Activated naive CD4-positive, alpha-beta T cell treated with anti-CD3 and anti-CD28 coated beads, Interleukin-2, amount 50 U/mL, for 24 hours (primary cell): ENCODE data around the gene CPLX3.
"Not testable (repeated sequence)": the region's sequence is repeated elsewhere in the genome, so short reads cannot be mapped to it uniquely, and the experiment has no call there.

Experiments
- H3K27ac Mint-ChIP-seq: one replicate; pipeline ENCODE4 v1.8.0; 2021; ENCODE audit warnings: mild to moderate bottlenecking, mixed read lengths
- H3K27me3 Mint-ChIP-seq: one replicate; pipeline ENCODE4 v1.8.0; 2021; ENCODE audit warnings: mixed read lengths
- H3K36me3 Mint-ChIP-seq: one replicate; pipeline ENCODE4 v1.8.0; 2021; ENCODE audit warnings: mixed read lengths
- H3K4me1 Mint-ChIP-seq: one replicate; pipeline ENCODE4 v1.8.0; 2021; ENCODE audit warnings: mixed read lengths
- H3K4me3 Mint-ChIP-seq: one replicate; pipeline ENCODE4 v1.8.0; 2021; ENCODE audit warnings: mild to moderate bottlenecking, mixed read lengths
- H3K9me3 Mint-ChIP-seq: one replicate; pipeline ENCODE4 v1.8.0; 2021; ENCODE audit warnings: mixed read lengths

Gene CPLX3

GRCh38 chr15:74785194-74786032, 41.0 kb upstream of the CPLX3 start:
- Mint-ChIP-seq H3K36me3 (peaks cover 20% of the 10 kb centered on the region), H3K27me3 (no peaks in the 10 kb centered on the region), H3K4me1 (peaks cover 62% of the 10 kb centered on the region), H3K27ac (peak overlapping the region; percentile 96), H3K4me3 (peak overlapping the region; percentile 91), H3K9me3 (no peaks in the 10 kb centered on the region)

- H3K36me3 Mint-ChIP-seq: peaks cover 22% of the 10 kb centered on the region
- H3K4me3 Mint-ChIP-seq: peak overlapping the region; percentile 91
- not testable (repeated sequence) for H3K27me3 Mint-ChIP-seq, H3K9me3 Mint-ChIP-seq
- H3K4me1 Mint-ChIP-seq: peaks cover 62% of the 10 kb centered on the region
- H3K27ac Mint-ChIP-seq: peak overlapping the region; percentile 96
These were observed 40.3 kb upstream of the CPLX3 start for GRCh38 chr15:74786081-74786480.

- H3K27me3 Mint-ChIP-seq: no peaks in the 10 kb centered on the region
- H3K4me1 Mint-ChIP-seq: peaks cover 63% of the 10 kb centered on the region
- H3K4me3 Mint-ChIP-seq: peak overlapping the region; percentile 91
- peak overlapping the region; percentile 96 for H3K27ac Mint-ChIP-seq
- H3K9me3 Mint-ChIP-seq: no peaks in the 10 kb centered on the region
- peaks cover 26% of the 10 kb centered on the region for H3K36me3 Mint-ChIP-seq
These were observed 39.8 kb upstream of the CPLX3 start for GRCh38 chr15:74786551-74787165.

- Mint-ChIP-seq H3K36me3 (peaks cover 28% of the 10 kb centered on the region), H3K4me3 (peak overlapping the region; percentile 91), H3K27me3 (no peaks in the 10 kb centered on the region), H3K27ac (peak overlapping the region; percentile 96), H3K9me3 (no peaks in the 10 kb centered on the region), H3K4me1 (peaks cover 71% of the 10 kb centered on the region)
These were observed 39.0 kb upstream of the CPLX3 start for GRCh38 chr15:74787251-74788041.

GRCh38 chr15:74788042-74788682, 38.3 kb upstream of the CPLX3 start:
- H3K9me3 Mint-ChIP-seq: no peaks in the 10 kb centered on the region
- H3K4me1 Mint-ChIP-seq: peaks cover 77% of the 10 kb centered on the region
- H3K27ac Mint-ChIP-seq: peak overlapping the region; percentile 96
- peak overlapping the region; percentile 91 for H3K4me3 Mint-ChIP-seq
- peaks cover 28% of the 10 kb centered on the region for H3K36me3 Mint-ChIP-seq
- H3K27me3 Mint-ChIP-seq: no peaks in the 10 kb centered on the region

GRCh38 chr15:74788683-74789151, 37.7 kb upstream of the CPLX3 start:
- Mint-ChIP-seq H3K36me3 (peaks cover 24% of the 10 kb centered on the region), H3K27me3 (no peaks in the 10 kb centered on the region), H3K4me3 (peak overlapping the region; percentile 91), H3K27ac (peak overlapping the region; percentile 96), H3K4me1 (peaks cover 83% of the 10 kb centered on the region), H3K9me3 (no peaks in the 10 kb centered on the region)

- Mint-ChIP-seq H3K4me3 (peak overlapping the region; percentile 91), H3K36me3 (peaks cover 24% of the 10 kb centered on the region), H3K9me3 (no peaks in the 10 kb centered on the region), H3K27ac (peak overlapping the region; percentile 90), H3K4me1 (peaks cover 84% of the 10 kb centered on the region), H3K27me3 (no peaks in the 10 kb centered on the region)
These were observed 37.2 kb upstream of the CPLX3 start for GRCh38 chr15:74789171-74789631.

- no peaks in the 10 kb centered on the region for H3K27me3 Mint-ChIP-seq
These were observed 36.7 kb upstream of the CPLX3 start for GRCh38 chr15:74789741-74790079.

GRCh38 chr15:74790080-74790916, 36.1 kb upstream of the CPLX3 start:
- Mint-ChIP-seq H3K4me3 (peak overlapping the region; percentile 91), H3K27ac (peak overlapping the region; percentile 96), H3K36me3 (peaks cover 17% of the 10 kb centered on the region), H3K27me3 (no peaks in the 10 kb centered on the region), H3K4me1 (peaks cover 84% of the 10 kb centered on the region), H3K9me3 (no peaks in the 10 kb centered on the region)

More at GRCh38 chr15:74789741-74790079, 36.7 kb upstream of the CPLX3 start:
- peak overlapping the region; percentile 90 for H3K27ac Mint-ChIP-seq
- peaks cover 84% of the 10 kb centered on the region for H3K4me1 Mint-ChIP-seq
- H3K4me3 Mint-ChIP-seq: peak overlapping the region; percentile 91
- H3K9me3 Mint-ChIP-seq: no peaks in the 10 kb centered on the region
- peaks cover 23% of the 10 kb centered on the region for H3K36me3 Mint-ChIP-seq

GRCh38 chr15:74791007-74791406, 35.4 kb upstream of the CPLX3 start:
- Mint-ChIP-seq H3K4me3 (peak overlapping the region; percentile 81), H3K9me3 (no peaks in the 10 kb centered on the region), H3K27me3 (no peaks in the 10 kb centered on the region), H3K4me1 (peaks cover 84% of the 10 kb centered on the region), H3K27ac (peak overlapping the region; percentile 91), H3K36me3 (peaks cover 15% of the 10 kb centered on the region)

- H3K27me3 Mint-ChIP-seq: no peaks in the 10 kb centered on the region
- peak overlapping the region; percentile 81 for H3K4me3 Mint-ChIP-seq
- no peaks in the 10 kb centered on the region for H3K9me3 Mint-ChIP-seq
- peaks cover 17% of the 10 kb centered on the region for H3K36me3 Mint-ChIP-seq
- H3K27ac Mint-ChIP-seq: peak overlapping the region; percentile 91
- peaks cover 87% of the 10 kb centered on the region for H3K4me1 Mint-ChIP-seq
These were observed 34.8 kb upstream of the CPLX3 start for GRCh38 chr15:74791667-74792066.

- H3K4me1 Mint-ChIP-seq: peaks cover 85% of the 10 kb centered on the region
- peaks cover 17% of the 10 kb centered on the region for H3K36me3 Mint-ChIP-seq
- no peaks in the 10 kb centered on the region for H3K27me3 Mint-ChIP-seq
- H3K27ac Mint-ChIP-seq: peak overlapping the region; percentile 91
- no peaks in the 10 kb centered on the region for H3K9me3 Mint-ChIP-seq
- H3K4me3 Mint-ChIP-seq: peak overlapping the region; percentile 81
These were observed 34.0 kb upstream of the CPLX3 start for GRCh38 chr15:74792227-74793016.

- Mint-ChIP-seq H3K36me3 (peaks cover 13% of the 10 kb centered on the region), H3K27me3 (no peaks in the 10 kb centered on the region), H3K27ac (peak overlapping the region; percentile 72), H3K9me3 (no peaks in the 10 kb centered on the region), H3K4me3 (peak overlapping the region; percentile 55), H3K4me1 (peaks cover 84% of the 10 kb centered on the region)
These were observed 33.0 kb upstream of the CPLX3 start for GRCh38 chr15:74793135-74794028.
